ENCODE measurements around the gene RINL.
A peak's percentile ranks its signal among the peaks of the same experiment; 100 is the strongest.

RINL gene, protein sequence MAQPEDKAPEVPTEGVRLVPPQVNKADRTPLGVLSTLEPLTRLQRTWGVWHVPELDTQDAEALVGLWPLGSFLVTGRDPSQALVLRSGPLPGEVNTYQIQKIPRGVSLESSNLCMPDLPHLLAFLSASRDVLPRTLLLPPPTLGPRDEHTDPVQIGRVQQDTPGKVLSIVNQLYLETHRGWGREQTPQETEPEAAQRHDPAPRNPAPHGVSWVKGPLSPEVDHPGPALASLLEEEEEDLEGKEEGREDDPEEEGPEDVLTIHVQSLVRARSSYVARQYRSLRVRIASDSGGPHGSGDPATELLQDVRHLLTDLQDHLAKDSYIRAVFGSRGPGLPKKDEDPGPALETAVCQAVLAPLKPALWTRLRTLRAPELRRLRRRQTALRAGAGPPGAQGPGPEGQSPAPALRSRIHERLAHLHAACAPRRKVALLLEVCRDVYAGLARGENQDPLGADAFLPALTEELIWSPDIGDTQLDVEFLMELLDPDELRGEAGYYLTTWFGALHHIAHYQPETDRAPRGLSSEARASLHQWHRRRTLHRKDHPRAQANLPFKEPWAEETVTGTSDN

DNA sequence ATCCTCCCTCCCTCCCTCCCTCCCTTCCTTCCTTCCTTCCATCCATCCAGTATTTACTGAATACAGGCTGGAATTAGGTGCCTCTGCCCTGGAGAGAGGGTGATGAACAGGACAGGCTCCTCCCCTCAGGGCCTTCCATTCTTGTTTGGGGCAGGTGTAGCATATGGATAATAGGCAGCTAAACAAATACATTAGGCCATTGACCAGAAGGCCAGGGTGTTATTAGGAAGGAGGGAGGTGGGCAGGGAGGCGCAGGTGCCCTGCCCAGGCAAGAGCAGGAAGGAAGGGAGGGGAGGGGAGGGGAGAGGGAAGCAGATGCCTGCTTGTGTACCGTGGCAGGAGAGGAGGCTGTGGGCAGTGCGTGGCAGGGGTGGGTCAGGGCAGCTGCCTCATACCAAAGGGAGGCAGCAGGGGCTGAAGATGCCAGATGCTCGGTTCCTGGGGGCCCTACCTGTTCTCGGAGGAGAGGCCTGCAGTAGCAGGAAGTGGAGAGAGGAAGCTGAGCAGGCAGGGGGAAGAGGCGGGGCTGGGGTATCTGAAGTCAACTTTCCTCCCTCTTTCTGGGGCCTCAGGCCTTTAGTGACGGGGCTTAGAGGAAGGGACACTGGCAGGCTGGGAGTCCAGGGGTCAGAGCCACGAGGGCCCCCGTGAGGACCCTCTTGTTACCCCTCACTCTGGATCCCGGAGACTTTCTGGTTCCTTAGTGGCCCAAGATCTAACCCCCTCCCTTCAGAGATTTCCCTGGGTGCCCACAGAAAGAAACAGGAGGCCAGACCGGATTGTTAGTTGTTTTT, at the start of gene RINL:
Gene RINL, minus strand, starts transcription at position 495 of the 794 bp plus-strand sequence. CDS start 1,533 bp downstream, outside the sequence.
- DNase-seq, result peak; percentile 66

DNA sequence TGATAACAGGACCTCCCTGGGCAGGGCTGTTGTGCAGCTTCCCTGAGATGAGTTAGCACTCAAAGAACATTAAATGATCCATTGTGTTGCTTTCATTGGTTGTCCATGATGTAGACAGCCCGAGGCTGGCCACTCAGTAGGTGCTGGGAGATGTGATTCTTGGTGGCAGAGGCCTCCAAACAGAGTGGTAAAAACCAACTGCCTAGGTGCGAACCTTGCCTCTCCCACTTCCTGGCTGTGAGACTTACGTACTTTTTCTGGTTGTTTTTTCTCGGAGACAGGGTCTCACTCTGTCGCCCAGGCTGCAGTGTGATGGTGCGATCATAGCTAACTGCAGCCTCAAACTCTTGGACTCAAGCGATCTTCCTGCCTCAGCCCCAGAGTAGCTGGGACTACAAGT, 46.3 kb upstream of the RINL start:
- DNase-seq, result no peak

DNA sequence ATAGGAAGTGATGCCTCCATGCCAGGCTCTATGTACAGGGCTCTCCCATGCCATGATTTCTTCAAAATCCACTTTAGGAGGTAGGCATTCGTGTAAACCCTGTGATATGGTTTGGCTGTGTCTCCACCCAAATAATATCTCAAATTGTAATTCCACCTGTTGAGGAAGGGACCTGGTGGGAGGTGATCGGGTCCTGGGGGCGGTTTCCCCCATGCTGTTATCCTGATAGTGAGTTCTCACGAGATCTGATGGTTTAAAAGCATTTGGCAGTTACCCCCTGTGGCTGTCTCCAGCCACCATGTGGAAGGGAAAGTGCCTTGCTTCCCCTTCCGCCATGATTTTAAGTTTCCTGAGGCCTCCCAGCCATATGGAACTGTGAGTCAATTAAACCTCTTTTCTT, 44.4 kb upstream of the RINL start:
- no peak for DNase-seq

DNA sequence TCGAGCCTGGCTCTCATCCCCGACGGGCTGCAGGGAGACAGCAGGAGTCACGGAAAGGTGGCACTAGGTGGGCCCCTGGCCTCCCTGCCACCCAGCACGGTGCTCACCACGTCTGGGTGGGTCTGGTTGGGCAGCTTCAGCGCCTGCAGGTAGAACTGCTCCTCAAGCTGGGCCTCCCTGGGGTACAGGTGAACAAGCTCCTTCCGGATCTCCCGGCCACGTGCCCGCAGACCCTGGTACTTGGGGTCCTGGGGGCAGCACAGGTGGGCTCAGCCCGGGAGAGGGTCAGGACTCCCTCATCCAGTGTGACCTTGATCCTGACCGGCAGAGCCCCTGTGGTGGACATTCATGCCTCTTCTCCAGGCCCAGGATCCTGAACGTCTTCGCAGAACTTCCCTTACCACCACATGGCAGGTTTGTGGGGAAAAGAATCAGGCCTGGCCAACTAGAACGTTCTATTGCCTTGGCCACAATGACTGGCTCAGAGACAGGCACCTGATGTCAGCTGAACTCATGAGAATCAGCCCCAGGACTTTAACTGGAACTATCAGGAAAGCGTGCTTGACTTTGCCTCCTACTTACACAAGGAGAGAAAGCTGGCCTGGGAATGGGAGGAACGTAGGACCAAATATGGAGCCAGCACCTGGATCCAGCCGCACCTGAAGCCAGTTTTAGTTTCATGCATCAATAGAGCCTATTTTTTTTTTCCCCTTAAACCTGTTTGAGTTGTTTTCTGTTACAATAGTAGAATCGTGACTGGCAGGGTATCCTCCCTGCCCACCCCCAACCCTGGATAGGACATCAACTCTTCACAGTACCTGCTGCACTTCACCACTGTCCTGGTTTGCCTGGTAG, 43.6 kb upstream of the RINL start:
- no peak for DNase-seq

DNA sequence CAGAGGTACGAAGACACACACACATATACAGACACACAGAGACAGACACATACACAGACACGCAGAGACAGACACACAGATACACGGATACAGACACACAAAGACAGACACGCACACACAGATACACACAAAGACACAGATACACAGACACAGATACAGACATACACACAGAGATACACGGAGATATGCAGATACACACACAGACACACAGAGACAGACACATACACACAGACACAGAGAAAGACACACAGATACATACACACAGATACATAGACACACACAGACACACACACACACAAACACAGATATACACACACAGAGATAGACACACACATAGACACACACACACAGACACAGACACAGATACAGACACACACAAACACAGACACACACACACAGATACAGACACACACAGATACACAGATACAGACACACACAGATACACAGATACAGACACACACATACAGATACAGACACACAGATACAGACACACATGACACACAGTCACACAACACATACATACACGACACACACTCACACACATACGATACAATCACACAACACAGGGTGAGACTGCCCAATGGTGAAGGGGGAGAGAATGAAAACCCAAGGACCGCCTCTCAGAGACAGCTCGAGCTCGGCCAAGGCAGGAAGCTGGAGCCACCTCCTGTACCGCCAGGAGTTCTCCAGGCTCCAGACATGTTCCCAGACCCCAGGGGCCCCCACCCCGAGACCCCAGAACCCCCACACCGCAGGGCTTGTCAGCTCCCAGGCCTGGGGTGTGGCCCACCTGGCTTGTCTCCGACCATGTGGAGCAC, 42.7 kb upstream of the RINL start:
- DNase-seq, result no peak

DNA sequence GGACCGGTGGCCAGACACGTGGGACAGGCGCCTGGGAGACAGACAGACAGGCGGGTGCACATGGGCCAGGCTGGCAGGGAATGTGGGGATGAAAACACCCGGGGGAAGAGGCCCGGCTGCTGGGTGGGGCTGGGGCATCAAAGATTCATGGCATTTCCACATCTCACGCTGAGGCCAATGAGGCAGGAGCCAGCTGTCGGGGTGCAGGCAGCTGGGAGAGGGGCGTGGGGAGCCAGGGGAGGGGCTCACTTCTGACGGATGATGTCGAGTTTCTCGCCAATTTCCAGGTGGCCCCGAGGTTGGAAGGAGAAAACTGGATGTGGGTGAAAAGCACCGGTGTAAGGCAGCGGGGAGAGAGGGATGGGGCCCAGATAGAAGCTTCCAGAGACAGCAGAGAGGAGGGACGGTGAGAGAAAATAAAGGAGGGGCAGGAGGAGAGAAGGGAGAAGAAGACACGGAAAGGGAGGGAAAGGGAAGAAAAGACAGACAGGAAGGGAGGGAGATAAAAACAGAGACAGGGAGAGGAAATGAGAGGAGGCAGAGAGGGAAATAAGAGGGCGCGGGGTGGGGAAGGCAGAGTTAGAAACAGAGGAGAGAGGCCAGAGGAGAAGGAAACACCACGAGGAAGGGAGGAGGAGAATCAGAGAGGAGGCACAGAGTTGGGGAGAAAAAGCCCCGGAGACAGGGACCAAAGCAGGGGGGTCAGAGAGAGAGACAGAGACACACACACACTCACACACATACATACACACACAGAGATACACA, 41.9 kb upstream of the RINL start:
- no peak for DNase-seq

DNA sequence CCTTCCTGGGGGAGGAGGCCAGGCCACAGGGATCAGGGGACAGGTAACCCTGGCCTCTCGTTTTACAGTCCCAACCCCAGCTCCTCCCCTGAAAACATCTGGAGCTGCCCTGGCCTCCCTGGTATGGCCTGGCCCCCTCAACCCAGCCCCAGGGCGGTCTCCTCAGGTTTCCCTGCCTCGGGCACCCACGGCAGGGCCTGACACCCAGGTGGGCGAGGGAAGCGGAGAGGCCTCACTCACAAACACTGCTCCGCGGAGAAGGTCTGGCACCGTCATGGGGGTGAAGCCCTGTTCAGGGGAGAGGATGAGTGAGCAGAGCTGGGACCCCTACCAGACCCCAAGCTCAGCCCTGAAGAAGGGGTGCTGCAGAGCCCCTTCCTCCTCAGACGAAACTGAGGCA, 40.5 kb upstream of the RINL start:
- DNase-seq, result no peak

DNA sequence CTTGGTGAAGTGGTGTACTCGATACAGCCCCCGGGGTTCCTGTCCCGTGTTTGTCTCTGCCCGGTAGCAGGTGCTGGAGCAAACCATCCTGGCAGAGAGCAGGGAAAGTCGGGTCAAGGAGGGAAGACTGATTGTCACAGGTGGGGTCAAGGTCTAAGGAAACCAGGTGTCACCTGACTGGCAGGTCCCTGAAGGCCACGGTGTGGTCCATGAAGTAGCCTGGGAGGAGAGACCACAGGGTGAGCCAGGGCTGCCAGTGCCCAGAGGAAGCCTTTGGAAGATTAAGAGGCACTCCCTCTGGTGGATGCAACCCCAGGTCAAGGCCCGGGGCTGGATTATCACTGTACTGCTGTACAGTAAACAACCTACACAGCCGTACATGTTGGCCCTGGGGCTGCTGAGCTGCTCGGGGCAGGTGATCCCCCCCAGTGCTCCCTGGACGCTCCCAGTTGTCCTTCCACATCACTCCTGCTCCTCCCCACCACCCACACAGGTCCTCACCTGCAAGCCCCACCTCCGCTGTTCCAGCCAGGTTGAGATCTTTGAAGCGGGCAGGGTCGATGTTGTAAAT, 39.9 kb upstream of the RINL start:
- no peak for DNase-seq

DNA sequence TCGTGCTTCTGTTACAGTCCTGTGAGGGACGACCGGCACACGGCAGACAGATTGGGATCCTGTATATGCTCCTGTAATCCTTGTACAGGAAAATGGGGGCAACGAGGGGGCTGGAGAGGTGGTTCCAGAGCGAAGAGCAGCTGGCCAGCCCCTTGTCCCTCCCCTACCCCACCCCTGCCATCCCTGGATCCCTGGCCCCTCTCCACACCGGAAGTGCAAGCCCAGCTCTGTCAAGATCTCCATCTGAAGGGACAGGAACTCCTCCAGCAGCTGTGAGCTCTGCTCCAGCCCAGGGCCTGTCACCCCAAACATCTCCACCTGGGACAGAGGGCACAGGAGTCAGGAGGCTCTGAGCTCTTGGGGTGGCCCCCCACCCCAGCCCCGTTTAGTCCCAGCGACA, 39.4 kb upstream of the RINL start:
- no peak for DNase-seq

DNA sequence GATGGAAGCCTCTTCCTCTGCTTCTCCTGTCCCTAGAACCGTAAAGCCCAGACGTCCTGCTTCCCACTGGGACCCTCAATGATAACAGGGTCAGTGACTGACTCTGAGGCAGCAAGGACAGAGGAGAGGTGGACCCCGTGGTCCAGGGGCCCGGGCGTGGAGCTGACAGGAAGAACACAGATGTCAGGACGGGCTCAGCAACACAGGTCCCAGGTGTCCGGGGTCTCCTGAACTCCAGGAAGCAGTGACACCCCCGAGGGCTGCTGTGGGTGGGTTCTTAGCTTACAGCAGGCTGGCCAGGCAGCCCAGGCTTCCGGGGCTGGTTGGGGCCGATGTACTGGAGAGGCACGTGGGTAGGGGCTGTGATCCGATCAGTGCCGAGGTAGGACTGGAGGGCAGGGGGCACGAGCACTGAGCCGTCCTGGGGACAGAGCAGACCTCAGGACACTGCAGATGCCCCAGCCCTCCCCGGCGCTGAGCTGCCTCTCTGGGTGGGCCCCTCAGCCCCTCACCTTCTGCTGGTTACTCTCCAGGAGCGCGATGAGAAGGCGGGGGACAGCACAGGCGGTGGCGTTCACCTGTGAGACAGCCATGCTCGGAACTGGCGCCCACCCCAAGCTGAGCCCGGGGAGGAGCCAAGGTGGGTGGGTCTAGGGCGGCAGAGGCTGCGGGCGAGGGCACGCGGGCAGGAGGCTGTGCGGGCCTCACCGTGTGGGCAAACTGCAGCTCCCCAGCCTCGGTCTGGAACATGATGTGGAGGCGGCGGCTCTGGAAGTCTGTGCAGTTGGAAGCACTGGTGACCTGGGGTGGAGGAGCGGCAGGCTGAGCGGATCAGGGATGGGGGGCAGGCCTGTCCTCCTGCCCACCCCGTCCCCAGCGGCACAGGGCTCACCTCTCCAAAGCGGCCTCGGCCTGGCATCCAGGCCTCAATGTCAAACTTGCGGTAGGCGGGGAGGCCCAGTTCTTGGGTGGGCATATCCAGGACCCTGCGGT, 37.5 kb upstream of the RINL start:
- no peak for DNase-seq

DNA sequence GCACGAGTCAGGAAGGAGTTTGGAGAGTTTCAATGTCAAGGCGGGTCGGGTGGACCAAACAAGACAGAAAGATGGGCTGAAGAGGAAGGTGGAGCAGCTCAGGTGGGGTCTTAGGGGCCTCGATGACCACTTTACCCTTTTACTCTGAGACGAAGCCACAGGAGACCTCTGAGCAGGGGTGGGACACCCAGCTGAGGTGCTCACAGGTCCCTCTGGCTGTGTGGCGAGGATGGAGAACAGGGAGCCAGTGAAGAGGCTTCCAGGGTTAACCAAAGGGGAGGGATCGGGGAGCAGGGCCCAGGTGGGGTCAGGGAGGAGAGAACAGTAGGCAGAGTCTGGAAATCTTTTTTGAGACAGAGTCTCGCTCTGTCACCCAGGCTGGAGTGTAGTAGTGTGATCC, 35.9 kb upstream of the RINL start:
- DNase-seq, result no peak

DNA sequence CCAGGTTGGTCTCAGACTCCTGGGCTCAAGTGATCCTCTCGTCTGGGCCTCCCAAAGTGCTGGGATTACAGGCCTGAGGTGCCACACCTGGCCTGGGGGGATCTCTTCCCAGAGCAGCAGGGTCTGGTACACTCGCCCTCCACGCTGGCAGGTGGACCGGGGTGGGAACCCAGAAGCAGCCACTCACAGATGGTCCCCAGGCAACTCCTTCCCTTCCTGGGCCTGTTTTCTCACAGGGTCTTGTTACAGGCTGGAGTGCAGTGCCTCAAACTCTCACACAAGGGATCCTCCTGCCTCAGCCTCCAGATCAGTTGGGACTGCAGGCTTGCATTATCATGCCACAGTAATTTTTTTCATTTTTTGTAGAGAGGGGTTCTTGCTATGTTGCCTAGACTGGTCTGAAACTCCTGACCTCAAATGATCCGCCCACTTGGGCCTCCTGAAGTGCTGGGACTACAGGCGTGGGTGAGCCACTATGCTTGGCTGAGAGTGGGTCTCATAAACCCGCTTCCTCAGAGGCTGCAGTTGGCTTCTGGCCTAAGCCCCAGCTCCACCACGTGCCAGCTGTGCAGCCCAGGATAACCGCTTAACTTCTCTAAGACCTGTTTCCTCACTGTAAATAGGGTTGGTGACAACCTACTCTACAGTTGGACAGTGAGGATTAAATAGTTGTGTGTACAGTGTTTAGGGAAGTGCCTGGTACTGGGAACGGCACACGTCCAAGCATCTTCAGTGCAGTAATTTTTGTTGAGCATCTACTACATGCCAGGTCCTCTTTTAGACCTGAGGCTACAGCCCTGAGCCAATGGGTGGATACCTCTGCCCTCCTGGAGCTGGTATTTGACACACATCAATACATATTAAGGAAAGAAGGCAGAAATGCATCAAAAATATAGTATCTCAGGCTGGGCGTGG, 34.8 kb upstream of the RINL start:
- DNase-seq, result no peak

DNA sequence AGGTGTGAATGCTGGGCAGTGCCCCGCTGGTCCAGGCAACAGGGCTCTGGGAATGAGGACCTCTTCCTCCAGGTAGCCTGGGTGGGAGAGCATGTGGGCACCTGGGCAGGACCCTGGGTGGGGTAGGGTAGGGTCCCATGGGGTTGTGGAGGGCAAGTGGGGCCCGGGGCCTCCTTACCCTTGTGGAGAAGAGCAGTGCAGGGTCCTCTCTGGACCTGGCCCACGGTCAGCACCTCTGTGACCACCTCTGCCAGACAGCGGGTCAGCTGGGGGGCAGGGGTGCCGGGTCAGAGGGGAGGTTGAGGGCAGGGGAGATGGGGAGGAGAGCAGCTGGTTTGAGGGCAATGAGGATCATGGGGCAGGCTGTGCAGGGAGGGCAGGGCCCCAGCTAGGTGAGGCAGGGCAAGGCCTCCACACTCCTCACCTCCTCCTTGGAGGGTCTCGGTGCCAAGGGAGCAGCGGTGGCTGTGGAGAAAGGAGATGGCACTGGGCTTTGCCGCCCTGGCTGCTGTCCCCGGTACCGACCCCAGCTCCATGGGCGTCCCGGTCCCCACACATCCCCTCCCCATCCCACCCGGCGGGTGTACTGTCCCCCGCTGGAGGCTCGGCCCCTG, 33.4 kb upstream of the RINL start:
- no peak for DNase-seq

DNA sequence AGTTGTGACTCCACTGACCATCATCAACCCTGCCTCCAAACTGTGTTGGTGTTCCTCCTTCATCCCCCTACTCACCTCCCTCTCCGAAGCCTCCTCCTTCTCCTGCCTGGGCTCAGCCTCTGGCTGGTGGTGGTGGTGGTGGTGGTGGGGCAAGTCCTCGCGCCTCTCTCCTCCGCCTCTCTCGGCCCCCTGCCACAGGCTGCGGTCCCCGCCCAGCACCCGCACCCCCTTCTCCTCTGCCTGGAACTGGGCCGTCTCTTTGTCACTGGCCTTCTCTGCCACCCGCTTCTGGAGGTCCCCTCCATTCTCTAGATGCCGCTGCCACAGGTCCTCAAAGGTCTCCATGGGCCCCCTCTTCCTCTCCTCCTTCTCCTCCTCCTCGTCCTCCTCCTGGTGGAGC, 32.4 kb upstream of the RINL start:
- no peak for DNase-seq

DNA sequence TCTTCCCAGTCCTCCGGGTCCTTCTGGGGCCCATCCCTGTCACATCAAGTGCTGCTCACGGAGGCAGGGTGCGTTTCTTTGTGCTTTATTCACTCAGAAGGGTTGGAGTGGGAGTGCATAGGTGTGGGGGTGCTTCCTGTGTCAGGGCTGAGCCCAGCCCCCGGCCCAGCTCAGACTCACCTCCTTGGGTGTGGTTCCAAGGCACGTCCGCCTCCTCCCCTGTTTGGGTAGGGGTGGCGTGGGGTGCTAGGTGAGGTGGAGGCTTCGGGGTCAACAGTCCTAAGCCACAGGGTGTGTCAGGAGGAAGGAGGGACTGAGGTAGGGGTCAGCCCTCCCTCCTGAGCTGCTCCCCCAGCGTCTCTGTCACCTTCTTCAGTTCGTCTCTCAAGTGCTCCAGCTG, 30.8 kb upstream of the RINL start:
- DNase-seq, result no peak

DNA sequence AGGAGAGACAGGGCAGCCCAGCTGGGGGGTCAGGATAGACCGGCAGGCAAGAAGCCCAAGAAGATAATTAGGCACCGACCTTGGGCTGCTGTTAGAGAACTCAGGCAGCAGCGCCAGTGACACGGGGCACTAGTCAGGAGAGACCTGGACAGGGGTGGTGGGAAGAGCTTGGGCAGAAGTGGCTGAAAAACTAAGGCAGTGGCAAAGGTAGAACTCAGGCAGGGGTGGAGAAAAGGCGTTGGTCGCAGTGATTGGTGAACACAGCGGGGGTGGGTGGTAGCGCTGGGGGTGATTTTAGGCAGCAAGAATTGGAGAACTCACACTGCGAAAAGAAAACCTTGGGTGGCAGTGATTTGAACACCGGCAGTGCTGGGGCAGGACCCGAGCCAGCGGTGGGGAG, 29.6 kb upstream of the RINL start:
- DNase-seq, result no peak

DNA sequence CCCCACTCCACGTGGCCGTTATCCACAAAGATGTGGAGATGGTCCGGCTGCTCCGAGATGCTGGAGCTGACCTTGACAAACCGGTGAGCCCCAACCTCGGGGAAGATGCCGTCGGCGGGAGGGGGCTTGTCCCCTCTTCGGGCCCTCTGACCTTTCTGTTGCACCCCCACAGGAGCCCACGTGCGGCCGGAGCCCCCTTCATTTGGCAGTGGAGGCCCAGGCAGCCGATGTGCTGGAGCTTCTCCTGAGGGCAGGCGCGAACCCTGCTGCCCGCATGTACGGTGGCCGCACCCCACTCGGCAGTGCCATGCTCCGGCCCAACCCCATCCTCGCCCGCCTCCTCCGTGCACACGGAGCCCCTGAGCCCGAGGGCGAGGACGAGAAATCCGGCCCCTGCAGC, 29.2 kb upstream of the RINL start:
- DNase-seq, result no peak

DNA sequence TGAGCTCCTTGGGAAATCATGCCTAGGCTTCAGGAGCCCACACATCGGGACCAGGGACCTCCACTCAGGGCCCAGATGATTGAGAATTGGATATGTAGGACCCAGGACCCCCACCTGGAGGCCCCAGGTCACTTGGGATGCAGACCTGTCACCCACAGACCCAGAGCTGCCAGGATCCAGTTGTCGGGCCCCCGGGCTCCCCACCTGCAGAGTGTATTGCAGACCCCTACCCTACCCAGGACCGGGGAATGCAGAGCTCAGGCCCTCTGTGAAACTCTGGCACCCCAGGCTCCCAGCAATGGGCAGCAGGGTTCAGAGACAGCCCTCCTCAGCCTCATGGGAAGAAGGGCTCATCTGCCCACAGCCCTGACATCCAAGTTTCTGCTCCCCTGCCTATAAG, 27.5 kb upstream of the RINL start:
- DNase-seq, result no peak
